ENCODE measurements around the gene PRELID2.
"Not testable (repeated sequence)": the region's sequence is repeated elsewhere in the genome, so short reads cannot be mapped to it uniquely, and the experiment has no call there.

Gene PRELID2

DNA sequence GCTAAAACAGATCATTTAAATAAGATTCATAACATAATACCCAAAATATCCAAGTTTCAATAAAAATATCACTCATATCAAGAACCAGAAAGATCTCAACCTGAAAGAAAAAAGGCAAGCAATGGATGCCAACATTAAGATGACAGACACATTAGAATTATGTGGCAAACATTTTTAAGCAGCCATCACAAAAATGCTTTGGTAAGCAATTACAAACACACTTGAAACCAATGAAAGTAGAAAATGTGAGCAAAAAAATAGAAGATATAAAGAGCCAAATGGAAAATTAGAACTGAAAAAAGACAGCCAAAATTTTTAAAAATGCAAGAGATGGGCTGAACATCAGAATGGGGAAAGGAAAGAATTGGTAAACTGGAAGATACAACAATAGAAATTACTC is 96.9 kb downstream of the PRELID2 start:
- FAIRE-seq, result no peak

DNA sequence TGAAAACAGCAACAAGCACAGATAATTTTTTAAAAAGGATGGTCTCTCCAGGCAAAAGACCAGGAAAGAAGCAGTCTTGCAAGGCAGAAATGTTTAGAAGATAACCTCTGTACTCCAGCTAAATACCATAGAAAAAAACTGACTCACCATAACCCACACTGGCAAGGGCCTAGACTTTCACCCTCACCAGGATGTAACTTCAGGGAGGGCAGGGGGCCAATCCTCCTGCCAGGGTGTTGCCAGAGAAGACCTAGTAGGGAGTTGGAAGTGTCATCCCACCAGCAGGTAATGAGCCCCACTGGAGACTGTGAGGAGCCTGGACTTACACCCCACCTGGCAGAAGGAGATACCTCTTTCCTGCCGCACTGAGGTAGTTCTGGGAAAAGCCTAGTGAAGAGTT is 97.6 kb downstream of the PRELID2 start:
- no peak for FAIRE-seq

DNA sequence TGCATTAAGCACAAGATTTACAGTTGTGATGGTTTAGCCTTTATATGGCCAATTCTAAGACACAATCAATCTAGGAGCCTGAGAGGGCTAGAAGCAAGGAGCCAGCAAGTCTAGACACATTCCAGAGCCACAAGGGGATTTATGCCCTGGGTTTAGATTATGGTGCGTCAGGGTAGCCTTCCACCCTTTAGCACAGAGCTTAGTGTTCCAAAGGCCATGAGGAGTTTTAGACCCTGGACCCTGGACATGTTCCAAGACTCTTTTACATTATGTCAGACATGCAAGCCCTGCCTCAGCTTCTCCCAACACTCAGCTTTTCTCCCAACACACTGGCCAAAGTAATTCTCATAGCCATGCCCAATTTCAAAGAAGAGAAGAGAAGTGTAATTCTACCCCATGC is 105.2 kb downstream of the PRELID2 start:
- not testable (repeated sequence) for FAIRE-seq

DNA sequence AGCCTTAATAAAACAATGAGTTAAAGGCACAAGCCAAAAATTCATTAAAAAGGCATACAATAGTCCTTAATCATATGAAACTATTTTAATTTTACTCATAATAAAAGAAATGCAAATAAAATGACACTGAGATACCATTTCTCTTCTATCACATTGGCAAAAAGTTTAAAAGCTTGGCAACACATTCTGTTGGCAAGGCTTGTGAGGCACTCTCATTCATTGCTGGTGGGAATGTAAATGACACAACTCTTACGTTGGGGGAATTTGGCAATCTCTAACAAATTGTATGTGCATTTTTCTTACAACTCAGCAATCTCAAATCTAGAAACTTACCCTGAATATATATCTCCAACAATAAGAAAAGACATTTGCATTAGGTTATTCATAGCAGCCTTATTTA is 111.6 kb downstream of the PRELID2 start:
- no peak for FAIRE-seq

DNA sequence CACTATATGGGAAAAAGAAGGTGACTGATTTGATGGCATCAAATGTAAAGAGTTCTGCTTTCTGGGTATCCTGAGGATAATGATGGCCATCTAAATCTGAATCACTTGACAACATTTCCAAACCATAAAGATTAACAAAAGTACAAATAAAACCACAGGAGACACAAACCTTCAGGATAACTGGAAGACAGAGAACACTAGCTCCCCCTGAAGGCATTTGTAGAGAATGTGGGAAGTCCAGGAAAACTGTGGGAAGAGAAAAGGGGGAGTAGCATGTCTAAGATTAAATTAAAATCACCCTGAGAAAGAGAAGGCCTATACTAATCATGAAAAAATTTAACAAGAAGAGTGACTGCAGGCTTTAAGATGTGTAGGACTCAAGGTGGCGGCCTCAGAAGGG is 116.2 kb downstream of the PRELID2 start:
- FAIRE-seq, result no peak

DNA sequence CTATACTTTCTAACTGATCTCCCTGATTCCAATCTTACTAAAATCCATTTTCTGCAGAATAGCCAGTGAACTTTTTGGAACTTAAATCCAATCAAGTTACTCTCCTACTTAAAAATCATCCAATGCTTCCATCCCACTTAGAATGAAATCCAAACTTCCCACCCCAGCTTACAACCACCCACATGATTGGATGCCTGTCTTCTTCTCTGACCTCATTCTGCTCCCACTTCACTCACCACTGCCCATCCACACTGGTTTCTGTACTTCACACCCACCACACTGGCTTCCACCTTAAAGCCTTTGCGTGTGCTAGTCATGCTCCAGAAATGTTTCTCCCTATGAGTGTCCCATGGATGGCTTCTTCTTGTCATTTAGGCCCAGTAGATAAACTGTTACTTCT is 119.7 kb downstream of the PRELID2 start:
- FAIRE-seq, result no peak

DNA sequence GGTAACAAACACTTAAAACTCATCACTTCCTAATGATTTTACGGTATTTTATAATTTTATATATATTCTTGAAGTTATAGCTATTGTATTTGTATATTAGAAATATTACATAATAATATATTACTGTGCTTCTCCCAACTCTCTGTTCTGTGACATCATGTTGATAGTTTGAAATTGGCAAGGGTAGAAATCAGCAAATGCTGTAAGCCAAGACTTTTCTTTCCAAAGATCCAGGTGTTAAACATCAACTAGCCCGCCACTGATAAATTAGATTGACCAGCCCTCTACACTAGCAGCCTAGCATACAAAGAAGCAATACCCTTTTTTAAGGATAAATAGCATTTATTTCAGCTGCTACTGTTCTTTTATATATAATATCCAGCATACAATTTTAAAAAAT is 122.9 kb downstream of the PRELID2 start:
- no peak for FAIRE-seq

DNA sequence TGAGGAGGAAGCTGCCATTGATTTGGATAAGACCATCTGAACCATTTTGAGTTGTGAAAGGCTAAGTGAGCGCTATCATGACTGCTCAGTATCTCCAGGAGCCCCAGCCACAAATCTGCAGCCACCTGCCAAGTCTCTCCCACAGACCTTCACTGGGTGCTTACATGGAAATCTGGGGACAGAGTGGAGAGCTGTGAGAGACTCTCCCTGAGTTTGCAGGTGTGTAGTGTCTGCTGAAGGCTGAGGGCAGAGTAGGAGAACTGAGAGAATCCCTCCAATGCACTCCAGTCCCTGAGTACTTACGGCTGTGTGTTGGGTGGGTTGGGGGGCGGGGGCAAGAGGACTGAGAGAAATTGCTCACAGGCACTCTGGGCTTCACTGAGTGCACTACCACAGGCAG is 123.7 kb downstream of the PRELID2 start:
- no peak for FAIRE-seq
